ENCODE data around the gene ARMC5. TPM values are rescaled to one million over a fixed set of nuclear protein-coding genes. Genes with fewer than 3 reads are reported as not detected.

The ARMC5 gene
- total and polyA plus RNA-seq, 9 of the 15 experiments (the other 6 are each of a cell fraction or from before 2014, with no cell fraction given), result 0.11 to 13.5 (median 2.1) TPM

- TF ChIP-seq, protein P1, sequence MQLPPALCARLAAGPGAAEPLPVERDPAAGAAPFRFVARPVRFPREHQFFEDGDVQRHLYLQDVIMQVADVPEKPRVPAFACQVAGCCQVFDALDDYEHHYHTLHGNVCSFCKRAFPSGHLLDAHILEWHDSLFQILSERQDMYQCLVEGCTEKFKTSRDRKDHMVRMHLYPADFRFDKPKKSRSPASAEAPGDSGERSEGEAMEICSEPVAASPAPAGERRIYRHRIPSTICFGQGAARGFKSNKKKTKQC (CRISPR knock-in tag; IDR thresholded peaks at IDR 0.05), result peak; percentile 37; the same call in 1 of the 2 replicates
- TF ChIP-seq CEBPB (tag; IDR thresholded peaks at IDR 0.05), result 0 out of 2 replicates have a peak, but pooled peaks have one; percentile 4
These were observed 48.3 kb downstream of the ARMC5 start (continued) for GRCh38 chr16:31507617-31507928.

DNA sequence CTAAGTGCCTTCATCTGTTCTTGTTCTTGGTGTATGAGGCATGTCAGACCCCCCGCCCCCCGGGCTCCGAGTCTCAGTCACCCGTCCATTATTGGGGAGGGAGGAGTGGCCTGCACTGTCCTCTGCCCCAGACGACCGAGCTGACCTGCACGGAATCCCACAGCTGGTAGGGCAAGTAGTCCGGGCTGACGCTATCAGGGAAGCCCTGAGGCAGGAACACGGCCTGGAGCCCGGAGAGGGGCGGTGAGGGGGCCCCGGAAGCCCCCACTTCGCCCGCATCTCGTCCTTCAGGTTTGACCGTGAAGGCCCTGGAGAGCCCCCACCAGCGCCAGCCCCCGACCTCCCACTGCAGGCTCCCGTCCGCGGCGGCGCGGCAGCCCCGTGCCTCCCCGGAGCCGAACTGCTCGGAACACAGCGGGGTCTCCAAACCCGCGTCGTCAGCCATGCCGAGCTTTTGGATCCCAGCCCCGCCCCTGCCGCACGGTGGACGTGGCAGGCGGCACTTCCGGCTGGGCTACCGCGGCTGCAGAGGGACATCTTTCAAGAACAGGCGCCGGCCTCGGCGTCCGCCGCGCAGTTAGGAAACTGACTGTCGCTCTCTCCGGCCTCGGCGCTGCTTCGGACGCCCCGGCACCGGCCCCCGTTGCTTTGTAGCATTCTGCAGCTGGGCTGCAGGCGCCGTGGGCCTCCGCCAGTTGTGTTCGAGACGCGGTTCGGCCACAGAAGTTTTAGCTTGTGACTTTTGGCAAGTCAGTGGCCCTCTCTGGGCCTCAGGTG is 48.8 kb downstream of the ARMC5 start, which contains the start of gene RUSF1:
Gene RUSF1, minus strand, starts transcription at position 463 of the 777 bp plus-strand sequence. Its CDS starts 18 bp downstream, at position 445.
- TSS peak; percentile 59 for BruUV-seq (replicated peaks)
- WGBS (ENCODE audit: insufficient coverage, low coverage, missing lambda C conversion rate), result 1% methylated on average over 61 of the region's 65 CpGs
- no peaks in the 10 kb centered on the region for H4K20me1 ChIP-seq (replicated peaks; ENCODE audit: control insufficient read depth, insufficient read depth, low read length)
- peak within 1 kb of the TSS; percentile 71 for H2AFZ ChIP-seq (ENCODE audit: low read depth, low read length)
- H3K9ac ChIP-seq (ENCODE audit: insufficient read depth in 1 of 2, low read depth in 2 of 2, low read length in 2 of 2), result peak within 1 kb of the TSS; percentile 97 to 100
- no peaks in the 10 kb centered on the region for H3K27me3 ChIP-seq (ENCODE audit: control insufficient read depth in 2 of 2, insufficient read depth in 2 of 2, low read length in 2 of 2)
- peak within 1 kb of the TSS; percentile 79 for H3K4me3 ChIP-seq
- in situ Hi-C loops (cut with MboI) (no loop called here), intact Hi-C loops (cut with micrococcal nuclease) (loop anchor here (5.0 kb wide), 1 partner anchor 51 kb away; the partner anchor contains the start of gene ARMC5)
- ChIA-PET CTCF (ENCODE audit: low intra/inter-chr PET ratio) (no interaction called here), POLR2A (interaction anchor here (0.5 to 3.9 kb wide), 24 partner anchors 9 to 545 kb away, joined by 3 to 29 read pairs (median 4); partner anchors contain the start of genes AHSP, ARMC5 and ZNF267)
- FAIRE-seq (peak; percentile 26), DNase-seq (ENCODE audit: extremely low read depth in 1 of 4, low spot score in 3 of 4) (peak; percentile 84 to 94 (median 86)), ATAC-seq (peak; percentile 90)
- H3K36me3 ChIP-seq (ENCODE audit: control insufficient read depth, insufficient read depth, low read length), result peaks cover 27% of the 10 kb centered on the region
- peaks cover 5% of the 10 kb centered on the region; the same call in 1 of the 2 replicates for H3K9me3 ChIP-seq (replicated peaks; ENCODE audit: control insufficient read depth, insufficient read depth, low read depth, low read length)
- H3K4me1 ChIP-seq (replicated peaks in 1 of 2; ENCODE audit: control insufficient read depth in 2 of 2, insufficient read depth in 2 of 2, low read length in 2 of 2), result peaks cover 10 to 24% of the 10 kb centered on the region in 2 experiments; a peak in 4 of 5 replicates
- peak within 1 kb of the TSS; percentile 89 for H3K4me2 ChIP-seq (ENCODE audit: insufficient read depth, low read length)
- H3K27ac ChIP-seq (ENCODE audit: extremely low read depth, low read depth, low read length), result peak within 1 kb of the TSS; percentile 92
- H3K9me1 ChIP-seq (ENCODE audit: control insufficient read depth, insufficient read depth, low read length), result no peaks in the 10 kb centered on the region
- peaks cover 35% of the 10 kb centered on the region for H3K79me2 ChIP-seq (ENCODE audit: control insufficient read depth, insufficient read depth, low read length)
- TF ChIP-seq KDM4B (IDR thresholded peaks at IDR 0.05; ENCODE audit: borderline replicate concordance in 2 of 2, low read depth in 1 of 2) (peak in 1 of 2 experiments; percentile 83; a peak in 1 of 4 replicates), ZNF77 (CRISPR knock-in tag; IDR thresholded peaks at IDR 0.05) (no peak), SAFB (IDR thresholded peaks at IDR 0.05; ENCODE audit: borderline replicate concordance, low read depth, low read length) (no peak), KHSRP (IDR thresholded peaks at IDR 0.05) (no peak), OTX1 (CRISPR knock-in tag; IDR thresholded peaks at IDR 0.05) (no peak), CEBPG (CRISPR knock-in tag; IDR thresholded peaks at IDR 0.05) (no peak), CEBPG (tag; conservative IDR thresholded peaks at IDR 0.05 in 1 of 2, IDR thresholded peaks at IDR 0.05 in 1 of 2) (0 out of 4 replicates have a peak, but pooled peaks of 1 of the 2 experiments have one; percentile 15)
- TF ChIP-seq, protein P2, sequence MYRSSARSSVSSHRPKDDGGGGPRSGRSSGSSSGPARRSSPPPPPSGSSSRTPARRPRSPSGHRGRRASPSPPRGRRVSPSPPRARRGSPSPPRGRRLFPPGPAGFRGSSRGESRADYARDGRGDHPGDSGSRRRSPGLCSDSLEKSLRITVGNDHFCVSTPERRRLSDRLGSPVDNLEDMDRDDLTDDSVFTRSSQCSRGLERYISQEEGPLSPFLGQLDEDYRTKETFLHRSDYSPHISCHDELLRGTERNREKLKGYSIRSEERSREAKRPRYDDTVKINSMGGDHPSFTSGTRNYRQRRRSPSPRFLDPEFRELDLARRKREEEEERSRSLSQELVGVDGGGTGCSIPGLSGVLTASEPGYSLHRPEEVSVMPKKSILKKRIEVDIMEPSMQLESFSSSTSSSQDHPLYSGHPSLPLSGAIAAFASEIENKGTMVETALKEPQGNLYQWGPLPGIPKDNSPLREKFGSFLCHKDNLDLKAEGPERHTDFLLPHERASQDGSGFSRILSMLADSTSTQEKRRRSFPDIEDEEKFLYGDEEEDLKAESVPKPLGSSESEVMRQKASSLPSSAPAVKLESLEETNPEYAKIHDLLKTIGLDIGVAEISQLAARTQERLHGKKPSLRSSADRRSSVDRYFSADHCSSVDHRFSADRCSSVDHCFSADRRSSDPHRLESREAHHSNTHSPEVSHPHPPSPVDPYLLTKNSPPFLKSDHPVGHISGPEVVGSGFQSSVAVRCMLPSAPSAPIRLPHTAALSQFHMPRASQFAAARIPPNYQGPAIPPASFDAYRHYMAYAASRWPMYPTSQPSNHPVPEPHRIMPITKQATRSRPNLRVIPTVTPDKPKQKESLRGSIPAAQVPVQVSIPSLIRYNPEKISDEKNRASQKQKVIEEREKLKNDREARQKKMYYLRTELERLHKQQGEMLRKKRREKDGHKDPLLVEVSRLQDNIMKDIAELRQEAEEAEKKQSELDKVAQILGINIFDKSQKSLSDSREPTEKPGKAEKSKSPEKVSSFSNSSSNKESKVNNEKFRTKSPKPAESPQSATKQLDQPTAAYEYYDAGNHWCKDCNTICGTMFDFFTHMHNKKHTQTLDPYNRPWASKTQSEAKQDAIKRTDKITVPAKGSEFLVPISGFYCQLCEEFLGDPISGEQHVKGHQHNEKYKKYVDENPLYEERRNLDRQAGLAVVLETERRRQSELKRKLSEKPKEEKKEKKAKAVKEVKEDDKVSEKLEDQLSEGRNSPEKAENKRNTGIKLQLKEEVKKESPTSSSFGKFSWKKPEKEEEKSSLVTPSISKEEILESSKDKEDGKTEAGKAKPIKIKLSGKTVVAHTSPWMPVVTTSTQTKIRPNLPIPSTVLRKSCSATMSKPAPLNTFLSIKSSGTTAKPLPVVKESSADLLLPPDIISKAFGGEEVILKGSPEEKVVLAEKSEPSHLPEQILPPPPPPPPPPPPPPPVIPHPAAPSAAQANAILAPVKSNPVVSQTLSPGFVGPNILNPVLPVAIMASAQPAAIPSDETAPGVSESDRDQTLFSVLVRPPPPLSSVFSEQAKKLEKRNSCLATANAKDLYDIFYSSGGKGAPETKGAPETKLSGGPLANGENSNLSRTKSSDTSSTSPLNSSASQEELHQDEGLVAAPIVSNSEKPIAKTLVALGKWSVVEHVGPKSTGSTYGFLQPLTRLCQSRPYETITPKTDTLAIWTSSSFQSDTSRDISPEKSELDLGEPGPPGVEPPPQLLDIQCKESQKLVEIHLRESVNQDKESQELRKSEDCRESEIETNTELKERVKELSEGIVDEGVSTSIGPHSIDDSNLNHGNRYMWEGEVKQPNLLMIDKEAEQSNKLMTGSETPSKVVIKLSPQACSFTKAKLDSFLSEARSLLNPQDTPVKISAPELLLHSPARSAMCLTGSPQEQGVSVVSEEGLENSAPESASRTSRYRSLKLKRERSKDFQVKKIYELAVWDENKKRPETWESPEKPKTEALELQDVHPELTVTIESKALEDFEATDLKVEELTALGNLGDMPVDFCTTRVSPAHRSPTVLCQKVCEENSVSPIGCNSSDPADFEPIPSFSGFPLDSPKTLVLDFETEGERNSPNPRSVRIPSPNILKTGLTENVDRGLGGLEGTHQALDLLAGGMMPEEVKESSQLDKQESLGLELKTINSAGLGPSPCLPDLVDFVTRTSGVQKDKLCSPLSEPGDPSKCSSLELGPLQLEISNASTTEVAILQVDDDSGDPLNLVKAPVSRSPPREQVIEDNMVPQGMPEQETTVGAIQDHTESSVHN (IDR thresholded peaks at IDR 0.05; ENCODE audit: borderline replicate concordance in 1 of 2, low read depth in 1 of 2), result 0 out of 4 replicates have a peak, but pooled peaks of 1 of the 2 experiments have one; percentile 26
